Measurements from ENCODE around the gene IPO7. TPM values are rescaled to one million over a fixed set of nuclear protein-coding genes. Genes with fewer than 3 reads are reported as not detected.
"Not testable (repeated sequence)": the region's sequence is repeated elsewhere in the genome, so short reads cannot be mapped to it uniquely, and the experiment has no call there.

Gene IPO7
- polyA plus RNA-seq, 1 experiment = 80.6 TPM

- H3K9me3 ChIP-seq (ENCODE audit: control insufficient read depth, insufficient read depth, low read length) = peaks cover 4% of the 10 kb centered on the region; the same call in 1 of the 2 replicates
- CTCF ChIA-PET = interaction anchor here (0.8 to 1.8 kb wide), 2 partner anchors 14 to 485 kb away, joined by 3 to 8 read pairs; partner anchors contain the start of gene IPO7
- DNase-seq (ENCODE audit: low read depth, low spot score) = no peak
- no peaks in the 10 kb centered on the region for H3K27me3 ChIP-seq (ENCODE audit: control insufficient read depth, insufficient read depth, low read length)
- H3K27ac ChIP-seq (ENCODE audit: low read depth, low read length) = no peak overlapping the region
- TF ChIP-seq CTCF (IDR thresholded peaks at IDR 0.05; ENCODE audit: low read depth, low read length) = no peak
- H3K4me3 ChIP-seq (ENCODE audit: low read depth, low read length) = no peak overlapping the region
- POLR2A ChIA-PET = no interaction called here
Measured at GRCh38 chr11:9399466-9399865, 15.0 kb downstream of the IPO7 start.

- H3K4me3 ChIP-seq (ENCODE audit: low read depth, low read length); H3K27me3 ChIP-seq (ENCODE audit: control insufficient read depth, insufficient read depth, low read length); H3K9me3 ChIP-seq (ENCODE audit: control insufficient read depth, insufficient read depth, low read length); CTCF ChIA-PET; DNase-seq (ENCODE audit: low read depth, low spot score); H3K27ac ChIP-seq (ENCODE audit: low read depth, low read length): not testable (repeated sequence)
- POLR2A ChIA-PET = interaction anchor here (0.7 kb wide), 1 partner anchor 92 kb away, joined by 8 read pairs; no protein-coding TSS in a partner anchor
Measured at GRCh38 chr11:9401884-9402283, 17.4 kb downstream of the IPO7 start.

- no peak for DNase-seq (ENCODE audit: low read depth, low spot score)
- Histone ChIP-seq H3K27me3 (ENCODE audit: control insufficient read depth, insufficient read depth, low read length) (no peaks in the 10 kb centered on the region), H3K27ac (ENCODE audit: low read depth, low read length) (no peak overlapping the region), H3K4me3 (ENCODE audit: low read depth, low read length) (no peak overlapping the region), H3K9me3 (ENCODE audit: control insufficient read depth, insufficient read depth, low read length) (no peaks in the 10 kb centered on the region)
- no peak for TF ChIP-seq CTCF (IDR thresholded peaks at IDR 0.05; ENCODE audit: low read depth, low read length)
- ChIA-PET CTCF (no interaction called here), POLR2A (no interaction called here)
Measured at GRCh38 chr11:9428706-9429105, 44.3 kb downstream of the IPO7 start.

GRCh38 chr11:9438611-9439010 is 54.2 kb downstream of the IPO7 start:
- no peak for DNase-seq (ENCODE audit: low read depth, low spot score)
- Histone ChIP-seq H3K4me3 (ENCODE audit: low read depth, low read length) (no peak overlapping the region), H3K27me3 (ENCODE audit: control insufficient read depth, insufficient read depth, low read length) (no peaks in the 10 kb centered on the region), H3K9me3 (ENCODE audit: control insufficient read depth, insufficient read depth, low read length) (no peaks in the 10 kb centered on the region), H3K27ac (ENCODE audit: low read depth, low read length) (no peak overlapping the region)
- ChIA-PET CTCF (no interaction called here), POLR2A (no interaction called here)
- TF ChIP-seq CTCF (IDR thresholded peaks at IDR 0.05; ENCODE audit: low read depth, low read length) = no peak

GRCh38 chr11:9446230-9446629 is 61.8 kb downstream of the IPO7 start:
- DNase-seq (ENCODE audit: low read depth, low spot score) = no peak
- no peak for TF ChIP-seq CTCF (IDR thresholded peaks at IDR 0.05; ENCODE audit: low read depth, low read length)
- CTCF ChIA-PET = no interaction called here
- POLR2A ChIA-PET = no interaction called here
- H3K27ac ChIP-seq (ENCODE audit: low read depth, low read length) = no peak overlapping the region
- H3K27me3 ChIP-seq (ENCODE audit: control insufficient read depth, insufficient read depth, low read length) = no peaks in the 10 kb centered on the region
- H3K9me3 ChIP-seq (ENCODE audit: control insufficient read depth, insufficient read depth, low read length) = no peaks in the 10 kb centered on the region; the same call in 1 of the 2 replicates
- H3K4me3 ChIP-seq (ENCODE audit: low read depth, low read length) = no peak overlapping the region
